Measurements from ENCODE around the gene PEX11A.
"Not testable (repeated sequence)": the region's sequence is repeated elsewhere in the genome, so short reads cannot be mapped to it uniquely, and the experiment has no call there.

The PEX11A gene, protein sequence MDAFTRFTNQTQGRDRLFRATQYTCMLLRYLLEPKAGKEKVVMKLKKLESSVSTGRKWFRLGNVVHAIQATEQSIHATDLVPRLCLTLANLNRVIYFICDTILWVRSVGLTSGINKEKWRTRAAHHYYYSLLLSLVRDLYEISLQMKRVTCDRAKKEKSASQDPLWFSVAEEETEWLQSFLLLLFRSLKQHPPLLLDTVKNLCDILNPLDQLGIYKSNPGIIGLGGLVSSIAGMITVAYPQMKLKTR

DNA sequence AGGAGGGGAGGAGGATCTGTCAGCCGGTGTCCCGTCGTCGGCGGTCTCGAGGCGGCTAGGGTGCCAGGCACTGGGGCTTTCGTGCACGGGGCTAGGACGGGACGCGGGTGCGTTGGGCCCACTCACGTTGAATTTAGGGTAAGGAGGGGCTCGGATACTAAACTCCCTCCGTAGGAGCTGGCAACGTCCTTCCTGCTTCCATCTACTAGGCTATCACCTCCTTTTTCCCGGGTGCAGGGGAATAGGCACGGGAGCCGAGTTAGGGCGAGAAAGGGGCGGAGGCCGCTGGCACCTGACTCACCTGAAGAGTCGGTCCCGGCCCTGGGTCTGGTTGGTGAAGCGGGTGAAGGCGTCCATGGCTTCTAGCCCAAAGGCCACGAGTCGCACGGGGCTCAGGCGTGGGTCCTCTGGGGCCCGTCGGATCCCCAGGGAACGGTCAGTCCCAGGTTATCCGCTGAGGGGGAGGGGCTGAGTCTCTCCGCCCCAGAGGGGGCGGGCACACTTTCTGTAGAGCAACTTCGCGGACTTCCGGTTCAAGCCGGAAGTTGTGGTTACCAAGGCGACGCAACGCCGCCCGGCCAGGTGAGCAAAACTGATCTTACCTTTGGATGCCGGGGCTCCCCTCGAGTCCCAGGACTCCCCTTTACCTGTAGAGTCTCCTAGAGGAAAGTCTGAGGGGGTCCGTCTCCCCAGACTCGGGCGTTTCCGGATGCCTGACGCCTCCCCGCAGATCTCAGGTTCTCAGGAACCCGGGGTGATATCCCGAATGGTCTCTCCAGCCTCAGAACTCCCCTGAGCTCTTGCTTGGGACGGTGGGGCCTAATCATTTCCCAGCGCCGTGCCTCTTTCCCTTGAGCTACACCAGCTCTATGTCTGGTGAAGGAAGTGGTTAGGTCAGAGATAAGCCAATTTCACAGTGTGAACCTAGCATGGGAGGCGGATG, at the start of gene PEX11A, which contains the start of gene WDR93:
Gene PEX11A (minus strand): TSS at position 479 of the 943 bp plus-strand sequence. CDS start 122 bp downstream, at position 357.
Gene WDR93 (plus strand): TSS at position 536 of the 943 bp plus-strand sequence. CDS start 10,936 bp downstream, outside the sequence.
- peak; percentile 83 for DNase-seq

DNA sequence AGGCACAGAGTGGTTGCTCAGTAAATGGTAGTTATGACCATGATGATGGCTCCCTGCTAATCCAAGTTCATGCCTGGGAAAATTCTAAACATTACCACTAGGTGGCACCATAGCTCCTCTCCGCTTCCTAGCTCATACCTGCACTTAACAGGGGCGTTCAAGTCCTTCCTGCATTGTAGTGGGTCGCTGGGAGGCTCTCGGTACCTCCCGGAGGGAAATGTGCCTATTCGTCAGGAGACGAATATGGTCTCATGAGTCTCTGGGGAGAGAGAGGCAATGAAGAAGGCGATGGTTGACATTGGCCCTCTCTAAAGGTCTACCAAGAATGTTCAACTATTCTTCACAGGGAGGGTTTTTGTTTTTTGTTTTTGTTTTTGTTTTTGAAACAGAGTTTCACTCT, 49.6 kb upstream of the PEX11A start:
- DNase-seq: peak; percentile 46

DNA sequence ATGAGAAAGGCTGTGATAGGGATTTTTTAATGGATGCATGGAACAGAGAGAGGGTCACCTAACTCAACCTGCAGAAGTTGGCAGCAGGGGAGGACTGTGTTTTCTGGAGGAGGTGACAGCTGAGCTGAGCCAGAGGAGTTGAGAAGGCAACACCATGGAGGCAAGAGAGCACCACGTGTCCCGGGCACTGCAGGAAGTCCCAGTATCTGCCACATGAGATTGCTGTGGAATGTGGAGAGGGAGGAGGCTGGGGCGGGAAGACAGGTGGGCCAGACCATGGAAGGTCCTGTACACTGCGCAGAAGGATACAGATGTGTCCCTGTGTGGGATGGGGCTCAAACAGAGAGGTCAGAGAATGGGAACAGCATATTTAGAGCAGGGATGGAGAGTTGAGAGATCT, 45.2 kb upstream of the PEX11A start:
- DNase-seq: no peak

DNA sequence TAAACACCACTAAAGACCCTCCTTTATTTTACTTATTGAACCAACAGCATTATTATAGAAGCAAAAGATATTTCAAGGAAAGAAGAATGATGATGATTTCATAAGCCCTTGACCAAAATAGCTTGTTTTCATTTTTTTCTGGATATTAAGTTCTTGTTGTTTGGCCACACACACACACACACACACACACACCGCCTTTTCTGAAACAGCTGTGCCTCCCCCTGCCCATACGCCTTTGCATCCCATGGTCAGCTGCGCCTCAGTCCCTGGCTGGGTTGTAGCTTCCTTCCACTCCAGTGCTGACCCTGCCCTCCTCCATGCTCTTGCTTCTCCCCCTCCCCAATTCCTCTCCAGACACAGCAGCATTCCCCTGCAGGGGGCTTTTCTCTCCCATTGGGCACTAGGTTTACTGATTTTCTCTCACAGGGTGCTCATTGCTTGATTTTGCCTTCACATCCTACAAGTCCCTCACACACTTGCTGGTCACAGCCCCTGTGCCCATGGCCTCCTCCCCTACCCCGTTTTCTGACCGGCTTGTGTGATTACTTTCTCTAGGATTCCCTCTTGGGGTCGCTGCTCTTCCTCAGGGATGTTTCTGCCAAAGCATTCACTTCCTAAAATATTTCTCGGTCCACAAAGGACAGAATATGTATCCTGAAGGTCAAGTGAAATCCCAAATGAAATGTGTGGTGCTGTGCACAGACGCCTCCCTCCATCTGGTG, 42.1 kb upstream of the PEX11A start:
- DNase-seq: no peak

DNA sequence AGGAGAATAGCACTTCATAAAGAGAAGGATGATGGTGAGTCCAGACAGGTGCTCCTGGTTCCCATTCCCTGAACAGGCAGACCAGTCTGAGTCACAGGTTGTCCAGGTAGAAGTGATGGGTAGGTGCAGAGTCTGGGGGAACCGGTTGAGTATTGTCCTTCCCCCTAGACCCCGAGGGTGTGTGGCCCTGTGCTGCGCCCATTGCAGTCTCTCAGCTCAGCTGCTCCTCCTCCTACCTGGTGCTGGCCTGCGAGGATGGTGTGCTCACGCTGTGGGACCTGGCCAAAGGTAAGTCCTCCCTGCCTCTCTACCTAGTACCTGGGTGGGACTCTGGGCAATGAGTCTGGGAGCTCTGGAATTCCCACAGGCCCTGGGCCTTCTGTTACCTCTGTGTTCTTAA, 40.7 kb upstream of the PEX11A start:
- DNase-seq: no peak

DNA sequence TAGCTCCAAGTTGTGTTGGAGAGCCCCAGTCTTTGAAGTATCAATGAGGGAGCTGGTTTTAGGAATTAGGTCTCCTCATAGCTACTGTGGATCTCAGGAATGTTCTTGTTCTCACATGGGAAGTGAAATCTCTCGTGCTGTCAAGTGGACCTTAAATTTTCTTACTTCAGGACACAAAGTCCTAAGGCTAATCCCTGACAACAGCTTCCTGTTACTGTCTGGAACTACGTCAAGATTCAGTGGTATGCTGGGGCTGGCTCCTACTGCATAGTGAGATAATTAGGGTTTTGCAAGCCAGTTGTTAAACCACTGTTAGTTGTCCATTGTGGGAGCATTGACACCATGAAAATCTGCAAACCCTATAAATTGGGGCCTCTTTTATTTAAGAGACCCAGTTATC, 37.7 kb upstream of the PEX11A start:
- no peak for DNase-seq

DNA sequence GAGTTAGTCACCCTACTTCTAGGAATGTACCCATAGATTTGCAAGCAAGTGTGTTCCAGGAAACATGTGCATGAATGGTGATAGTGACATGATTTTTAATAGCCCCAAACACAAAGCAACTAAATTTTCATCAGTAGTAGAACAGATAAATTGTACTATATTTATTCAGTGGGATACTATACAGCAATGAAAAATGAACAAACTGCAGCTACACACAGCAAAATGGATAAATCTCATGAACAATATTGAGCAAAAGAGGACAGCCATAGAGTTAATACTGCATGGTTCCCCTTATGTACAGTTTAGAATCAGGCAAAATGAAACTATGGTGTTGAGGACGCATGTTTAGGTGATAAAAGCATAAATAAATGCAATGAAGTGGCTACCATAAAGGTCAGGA, 34.5 kb upstream of the PEX11A start:
- no peak for DNase-seq

DNA sequence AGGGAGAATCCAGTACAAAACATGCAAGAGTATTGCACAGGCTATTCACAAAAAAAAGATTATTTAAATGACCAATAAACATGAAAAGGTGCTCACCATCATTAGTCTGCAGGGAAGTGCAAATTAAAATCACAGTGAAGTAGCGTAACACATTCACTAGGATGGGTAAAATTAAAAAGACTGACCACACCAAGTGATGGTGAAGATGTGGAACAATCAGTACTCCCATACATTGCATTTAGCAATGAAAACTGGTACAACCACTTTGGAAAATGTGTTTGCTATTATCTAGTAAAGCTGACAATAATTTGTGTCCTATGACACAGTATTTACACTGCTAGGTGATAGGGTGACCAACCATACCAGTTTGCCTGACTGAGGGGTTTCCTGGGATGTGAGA, 34.1 kb upstream of the PEX11A start:
- DNase-seq: no peak

DNA sequence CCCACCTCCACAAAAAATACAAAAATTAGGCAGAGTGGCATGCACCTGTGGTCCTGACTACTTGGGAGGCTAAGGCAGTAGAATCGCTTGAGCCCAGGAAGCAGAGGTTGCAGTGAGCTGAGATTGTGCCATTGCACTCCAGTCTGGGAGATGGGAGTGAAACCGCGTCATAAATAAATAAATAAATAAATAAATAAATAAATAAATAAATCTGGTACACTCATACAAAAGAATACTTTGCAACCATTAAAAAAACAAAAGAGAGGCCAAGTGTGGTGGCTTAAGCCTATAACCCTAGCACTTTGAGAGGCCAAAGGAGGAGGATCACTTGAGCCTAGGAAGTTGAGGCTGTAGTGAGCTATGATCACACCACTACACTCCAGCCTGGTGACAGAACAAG, 32.5 kb upstream of the PEX11A start:
- DNase-seq: no peak

DNA sequence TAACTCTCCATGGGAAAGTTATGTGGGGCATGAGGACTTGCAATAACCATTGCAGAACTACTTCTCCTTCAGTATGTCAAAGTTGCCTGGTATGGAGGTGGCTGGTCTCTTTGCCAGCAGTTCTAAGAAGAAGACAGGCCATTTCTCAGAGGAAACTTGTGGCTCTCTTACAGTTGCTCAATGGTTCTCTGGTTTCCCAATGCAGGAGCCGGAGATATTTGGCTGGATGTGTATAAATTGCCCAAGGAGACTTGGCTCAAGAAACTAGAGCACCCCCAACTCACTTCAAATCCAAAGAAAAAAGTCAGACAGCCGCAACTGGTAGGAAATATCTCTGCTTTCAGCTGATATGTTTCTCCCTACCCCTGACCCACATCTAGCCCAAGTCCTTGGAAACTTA, 24.2 kb upstream of the PEX11A start:
- no peak for DNase-seq

DNA sequence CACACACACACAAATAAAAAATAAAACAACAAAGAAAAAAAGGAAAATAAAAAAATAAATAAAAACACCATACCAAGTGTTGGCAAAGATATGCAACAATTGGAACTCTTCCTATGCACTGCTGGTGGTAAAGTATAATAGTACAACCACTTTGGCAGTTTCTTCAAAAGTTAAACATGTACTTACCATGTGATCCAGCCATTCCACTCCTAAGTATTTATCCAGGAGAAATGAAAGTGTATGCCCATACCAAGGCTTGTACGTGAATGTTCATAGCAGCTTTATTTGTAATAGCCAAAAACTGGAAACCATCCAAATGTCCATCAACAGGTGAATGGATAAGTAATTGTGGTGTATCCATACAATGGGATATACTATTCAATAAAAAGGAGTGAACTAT, 17.0 kb upstream of the PEX11A start:
- DNase-seq: no peak

DNA sequence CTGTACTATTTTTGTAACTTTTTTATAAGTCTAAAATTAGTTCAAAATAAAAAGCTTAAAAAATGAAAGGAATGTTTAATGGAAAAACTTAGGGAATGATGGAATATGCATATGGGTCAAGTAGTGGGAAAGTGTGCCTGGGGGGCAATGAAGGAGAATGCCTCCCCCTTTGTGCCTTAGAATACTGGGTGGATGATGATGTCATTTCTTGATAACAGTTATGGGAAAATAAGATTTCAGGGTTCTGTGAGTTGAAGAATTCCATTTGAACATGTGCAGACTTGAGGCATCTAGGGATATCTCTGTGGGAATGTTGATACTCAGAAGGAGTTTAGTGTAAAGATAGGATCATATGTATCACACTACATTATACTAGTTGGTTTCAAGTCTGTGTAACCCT, 13.9 kb upstream of the PEX11A start:
- DNase-seq: no peak

DNA sequence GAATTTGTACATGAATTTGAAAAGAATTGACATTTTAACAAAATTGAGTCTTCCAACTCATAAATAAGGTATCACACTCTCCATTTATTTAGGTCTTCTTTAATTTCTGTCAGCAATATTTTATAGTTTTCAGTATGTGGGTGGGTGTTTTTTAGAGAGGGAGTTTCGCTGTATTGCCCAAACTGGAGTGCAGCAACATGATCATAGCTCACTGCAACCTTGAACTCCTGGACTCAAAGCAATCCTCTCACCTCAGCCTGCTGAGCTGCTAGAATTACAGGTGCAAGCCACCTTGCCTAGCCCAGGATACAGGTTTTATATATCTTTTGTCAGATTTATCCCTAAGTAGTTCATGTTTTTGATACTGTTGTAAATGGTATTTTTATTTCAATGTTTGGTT, 4.6 kb upstream of the PEX11A start:
- DNase-seq: no peak

DNA sequence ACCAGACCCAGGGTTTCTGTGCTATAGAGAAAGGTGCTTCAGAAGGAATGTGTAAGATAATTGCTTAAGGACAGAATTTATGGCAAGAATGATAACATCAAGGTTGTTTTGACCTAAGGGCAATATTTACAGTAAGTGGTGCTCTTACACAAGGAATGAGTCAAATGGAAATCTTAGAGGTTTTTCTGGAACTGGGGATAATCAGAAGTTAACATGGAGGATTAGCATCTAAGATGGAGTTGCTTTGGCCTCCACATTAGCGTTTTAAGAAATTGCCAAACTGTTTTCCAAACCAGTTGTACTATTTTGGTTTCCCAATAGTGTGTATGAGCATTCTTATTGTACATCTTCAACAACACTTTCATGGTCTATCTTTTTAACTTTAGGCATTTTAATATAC, 3.1 kb upstream of the PEX11A start:
- no peak for DNase-seq

DNA sequence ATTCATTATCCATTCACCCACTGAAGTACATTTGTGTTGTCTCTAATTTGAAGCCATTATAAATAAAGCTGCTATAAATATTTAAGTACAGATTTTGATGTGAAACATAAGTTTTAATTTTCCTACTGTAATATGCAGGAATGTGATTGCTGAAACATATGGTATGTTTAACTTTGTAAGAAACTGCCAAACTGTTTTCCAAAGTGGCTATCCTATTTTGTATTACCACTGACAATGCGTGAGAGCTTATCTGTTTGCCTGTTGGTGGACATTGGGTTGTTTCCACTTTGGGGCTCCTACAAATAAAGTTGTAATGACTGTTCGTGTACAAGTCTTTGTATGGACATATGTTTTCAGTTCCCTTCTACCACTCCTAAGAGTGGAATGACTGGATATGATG, 2.5 kb upstream of the PEX11A start:
- no peak for DNase-seq

DNA sequence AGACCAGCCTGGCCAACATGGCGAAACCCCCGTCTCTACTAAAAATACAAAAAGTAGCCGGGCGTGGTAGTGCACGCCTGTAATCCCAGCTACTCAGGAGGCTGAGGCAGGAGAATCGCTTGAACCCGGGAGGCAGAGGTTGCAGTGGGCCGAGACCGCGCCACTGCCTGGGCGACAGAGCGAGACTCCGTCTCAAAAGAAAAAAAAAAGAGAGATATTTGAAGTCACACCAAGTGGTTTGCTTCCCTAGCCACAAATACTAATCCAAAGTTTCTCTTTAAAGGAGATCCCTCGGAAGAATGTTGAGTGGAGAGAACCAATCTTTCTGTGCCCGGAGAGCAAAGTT, 651 bp downstream of the PEX11A start:
- DNase-seq: not testable (repeated sequence)

DNA sequence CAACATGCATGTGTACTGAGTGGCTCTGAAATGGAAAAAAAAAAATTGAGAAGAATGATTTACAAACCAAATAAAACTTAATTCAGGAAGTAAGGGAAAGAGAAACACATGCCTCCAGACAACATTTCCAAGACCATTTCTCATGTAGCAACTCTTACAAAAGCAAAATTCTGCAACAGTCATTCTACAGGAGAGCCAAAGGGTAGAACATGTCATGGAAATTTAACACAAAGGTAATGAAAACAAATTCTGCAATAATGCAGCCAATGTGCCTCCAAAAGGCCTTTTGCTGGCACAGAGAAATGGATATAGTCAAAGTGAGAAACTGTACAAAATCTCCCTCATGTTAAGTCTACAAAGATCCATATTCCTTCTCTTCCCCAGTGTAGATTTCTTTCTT, 4.0 kb downstream of the PEX11A start:
- DNase-seq: no peak

DNA sequence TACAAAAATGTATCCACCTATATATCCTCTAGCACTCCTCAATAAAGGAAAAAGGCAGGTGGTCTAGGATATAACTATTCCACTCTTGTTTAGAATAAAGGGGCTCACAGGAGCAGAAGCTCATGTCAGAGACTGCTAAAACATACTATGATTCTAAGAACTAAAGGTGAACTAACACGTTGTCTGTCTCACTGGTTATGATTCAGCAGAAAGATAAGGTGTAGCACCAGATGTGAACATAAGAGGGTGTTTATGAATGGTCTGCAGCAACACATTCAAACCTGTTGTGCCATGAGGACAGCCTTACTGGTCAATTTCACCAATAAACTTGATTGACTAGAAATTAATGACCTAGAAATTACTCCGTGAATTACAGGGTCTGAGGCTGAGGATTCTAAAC, 4.6 kb downstream of the PEX11A start:
- DNase-seq: no peak

DNA sequence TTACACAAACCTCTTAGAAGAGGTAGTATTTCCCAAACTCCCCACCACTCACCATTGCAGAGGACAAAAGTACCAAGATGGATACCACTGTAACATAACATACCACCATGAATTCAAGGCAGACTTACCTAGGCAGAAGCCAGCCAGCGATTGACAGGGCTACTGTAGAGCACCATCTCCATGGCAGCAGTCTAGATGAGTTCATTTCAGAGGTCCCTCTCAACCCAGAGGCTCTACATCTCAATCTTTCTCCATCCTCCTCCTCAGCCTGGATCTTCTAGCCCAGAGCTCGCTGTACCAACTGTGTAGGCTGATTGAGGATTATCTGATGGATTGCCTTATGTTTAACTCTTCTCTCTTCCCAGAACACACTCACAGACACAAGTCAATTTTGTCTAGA, 9.4 kb downstream of the PEX11A start:
- DNase-seq: no peak

DNA sequence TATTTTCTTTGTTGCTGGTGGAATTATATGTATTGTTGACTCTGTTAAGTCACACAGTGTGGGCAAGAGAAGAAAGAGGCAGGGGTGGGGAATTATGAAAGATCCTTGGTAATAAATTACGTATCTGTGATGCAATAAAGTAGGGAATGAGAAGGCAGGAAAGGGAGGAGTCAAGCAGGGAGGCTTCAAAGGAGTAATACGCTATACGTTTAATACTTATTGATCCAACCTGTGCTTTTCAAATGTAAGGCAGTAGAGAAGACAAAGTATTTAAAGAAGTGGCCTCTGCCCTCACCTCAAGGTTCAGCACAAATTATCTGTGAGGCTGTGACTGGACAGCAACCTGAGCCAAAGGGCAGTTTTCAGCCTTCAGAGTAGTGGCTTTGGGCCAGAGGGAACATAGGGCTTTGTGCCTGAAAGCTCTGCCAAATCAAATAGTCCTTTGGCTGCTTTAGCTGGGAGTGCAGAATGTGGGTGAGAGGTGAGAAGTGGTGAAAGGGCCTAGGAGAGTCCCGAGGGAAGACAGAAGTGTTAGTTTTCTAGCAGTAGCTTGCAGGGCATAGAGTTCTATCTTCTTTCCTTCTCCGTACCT, 10.2 kb downstream of the PEX11A start:
- no peak for DNase-seq

DNA sequence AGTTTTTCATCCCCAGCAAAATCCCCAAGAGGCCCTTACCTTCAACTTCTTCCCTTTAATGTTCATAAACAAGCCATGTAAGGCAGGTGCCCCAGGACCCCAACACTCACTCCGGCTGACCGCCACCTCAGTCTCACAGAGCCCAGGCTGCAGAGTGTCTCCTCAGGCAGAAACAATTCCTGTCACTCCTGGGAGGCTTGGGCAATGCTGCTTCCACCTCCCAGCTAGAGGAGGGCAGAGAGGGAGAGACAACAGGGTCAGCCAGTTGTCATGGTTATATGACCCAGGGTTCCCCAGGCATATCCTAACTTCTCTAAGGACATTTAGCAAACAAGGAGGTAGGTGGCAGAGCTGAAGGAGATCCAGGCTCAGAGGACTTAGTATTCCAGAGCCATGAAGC, 11.3 kb downstream of the PEX11A start, which contains the start of gene PLIN1:
Gene PLIN1 (minus strand): TSS at position 156 of the 400 bp plus-strand sequence. CDS start 1,878 bp downstream, outside the sequence.
- no peak for DNase-seq

DNA sequence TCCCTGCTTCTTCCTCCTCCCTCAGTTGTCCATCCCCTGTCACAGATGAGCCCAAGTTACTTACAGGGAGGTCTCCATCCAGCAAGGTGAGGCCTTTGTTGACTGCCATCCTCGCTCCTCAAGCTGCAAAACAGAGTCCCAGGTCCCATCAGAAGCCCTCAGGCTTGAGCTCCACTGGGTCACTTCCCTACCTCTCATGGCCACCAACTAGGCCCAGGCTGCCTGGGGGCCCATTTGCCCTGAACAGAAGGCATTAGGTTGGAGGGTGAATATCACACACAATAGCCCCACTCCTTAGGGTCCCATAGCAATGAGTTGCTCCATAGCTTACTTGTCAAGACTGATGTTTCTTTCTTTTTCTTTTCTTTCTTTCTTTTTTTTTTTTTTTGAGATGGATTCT, 13.2 kb downstream of the PEX11A start:
- no peak for DNase-seq

DNA sequence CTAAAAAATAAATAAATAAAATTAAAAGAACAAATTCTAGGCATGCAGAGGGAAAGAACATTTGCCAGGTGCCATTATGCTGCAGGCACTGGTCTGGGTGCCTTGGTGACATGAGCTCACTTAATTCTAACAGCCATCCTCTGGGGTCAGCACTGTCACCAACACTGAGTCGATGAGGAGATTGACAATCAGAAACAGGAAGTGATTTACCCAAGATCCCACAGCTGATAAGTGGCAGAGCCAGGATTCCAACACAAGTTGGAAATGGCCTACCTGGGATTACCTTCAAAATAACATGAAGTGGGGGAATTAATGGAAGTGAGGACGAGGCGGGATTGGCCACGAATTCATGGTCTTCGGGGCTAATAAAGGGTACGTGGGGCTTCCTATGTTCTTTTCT, 14.9 kb downstream of the PEX11A start:
- DNase-seq: no peak

Measured in CD4-positive, alpha-beta T cell treated with Interleukin-15 for 1 hour (primary cell).